ENCODE data around the gene NDOR1. TPM values are rescaled to one million over a fixed set of nuclear protein-coding genes. Genes with fewer than 3 reads are reported as not detected.

NDOR1 gene
- total RNA-seq, 1 experiment from 2014 or later, result 14.3 TPM

GRCh38 chr9:137167747-137168572 is 37.5 kb upstream of the NDOR1 start:
- DNase-seq (ENCODE audit: low read depth), result peak; percentile 43

- DNase-seq (ENCODE audit: low read depth), result no peak
These were observed 37.0 kb upstream of the NDOR1 start for GRCh38 chr9:137168573-137168903.

DNA sequence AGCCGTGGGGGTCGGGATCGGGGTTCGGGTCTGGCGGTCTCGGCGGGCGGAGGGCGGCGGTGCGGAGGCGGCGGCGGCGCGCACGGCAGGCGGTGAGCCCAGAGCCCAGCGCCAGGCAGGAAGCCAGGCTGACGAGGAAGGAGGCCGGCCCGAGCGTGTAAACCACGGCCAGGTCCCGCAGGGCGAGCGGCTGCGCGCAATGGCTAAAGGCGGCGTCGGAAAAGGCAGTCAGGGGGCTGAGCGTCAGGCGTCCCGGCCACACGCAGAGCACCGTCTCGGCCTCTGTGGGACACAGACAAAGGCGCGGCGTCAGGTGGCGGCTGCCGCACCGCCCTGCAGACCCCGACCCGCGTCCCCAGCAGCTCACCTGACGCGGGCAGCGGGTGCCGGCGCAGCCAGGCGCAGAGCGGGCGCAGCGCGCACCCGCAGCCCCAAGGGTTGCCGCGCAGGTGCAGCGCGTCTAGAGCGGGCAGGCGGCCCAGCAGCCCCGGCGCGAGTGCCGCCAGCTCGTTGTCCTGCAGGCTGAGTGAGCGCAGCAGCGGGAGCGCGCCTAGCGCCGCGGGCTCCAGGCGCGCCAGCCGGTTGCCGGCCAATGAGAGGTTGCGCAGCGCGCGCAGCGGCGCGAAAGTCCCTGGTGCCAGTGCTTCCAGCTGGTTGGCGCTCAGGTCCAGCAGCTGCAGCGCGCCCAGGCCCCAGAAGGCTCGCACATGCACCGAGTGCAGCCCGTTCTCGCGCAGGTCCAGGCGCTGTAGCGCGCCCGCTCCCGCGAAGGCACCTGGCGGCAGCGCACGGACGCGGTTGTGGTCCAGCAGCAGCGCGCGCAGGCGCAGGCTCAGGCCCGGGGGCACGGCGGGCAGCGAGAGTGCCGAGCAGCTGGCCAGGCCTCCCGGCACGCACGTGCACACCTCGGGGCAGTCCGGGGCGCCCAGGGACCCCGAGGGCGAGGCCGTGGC is 36.3 kb upstream of the NDOR1 start:
- DNase-seq (ENCODE audit: low read depth), result peak; percentile 83

DNA sequence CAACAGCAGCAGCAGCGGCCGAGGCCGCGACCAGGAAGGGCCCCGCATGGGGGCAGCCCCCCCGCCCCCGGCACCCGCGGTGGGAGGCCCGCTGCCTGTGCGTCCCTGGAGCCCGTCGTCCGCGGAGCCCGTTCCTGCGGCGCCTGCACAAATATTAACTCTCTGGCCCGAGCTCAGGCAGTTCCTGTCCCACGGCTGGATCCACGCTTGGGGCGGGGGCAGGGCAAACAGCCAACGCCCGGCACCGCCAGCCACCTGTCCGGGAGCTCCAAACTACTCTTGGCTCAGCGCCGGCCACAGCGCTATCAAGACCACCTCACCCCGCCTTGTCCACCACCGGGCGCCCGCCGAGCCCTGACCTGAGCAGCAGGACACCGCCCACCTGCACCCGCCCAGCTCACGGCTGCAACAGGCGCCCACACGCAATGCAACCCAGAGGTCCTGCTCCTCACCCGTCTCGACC is 35.6 kb upstream of the NDOR1 start, which contains the start of gene LRRC26:
Gene LRRC26, minus strand, starts transcription at position 156 of the 463 bp plus-strand sequence. Its CDS starts 108 bp downstream, at position 48.
- no peak for DNase-seq (ENCODE audit: low read depth)

- DNase-seq (ENCODE audit: low read depth), result no peak
These were observed 34.9 kb upstream of the NDOR1 start for GRCh38 chr9:137170486-137171148.

GRCh38 chr9:137171149-137171900 is 34.2 kb upstream of the NDOR1 start:
- DNase-seq (ENCODE audit: low read depth), result no peak

DNA sequence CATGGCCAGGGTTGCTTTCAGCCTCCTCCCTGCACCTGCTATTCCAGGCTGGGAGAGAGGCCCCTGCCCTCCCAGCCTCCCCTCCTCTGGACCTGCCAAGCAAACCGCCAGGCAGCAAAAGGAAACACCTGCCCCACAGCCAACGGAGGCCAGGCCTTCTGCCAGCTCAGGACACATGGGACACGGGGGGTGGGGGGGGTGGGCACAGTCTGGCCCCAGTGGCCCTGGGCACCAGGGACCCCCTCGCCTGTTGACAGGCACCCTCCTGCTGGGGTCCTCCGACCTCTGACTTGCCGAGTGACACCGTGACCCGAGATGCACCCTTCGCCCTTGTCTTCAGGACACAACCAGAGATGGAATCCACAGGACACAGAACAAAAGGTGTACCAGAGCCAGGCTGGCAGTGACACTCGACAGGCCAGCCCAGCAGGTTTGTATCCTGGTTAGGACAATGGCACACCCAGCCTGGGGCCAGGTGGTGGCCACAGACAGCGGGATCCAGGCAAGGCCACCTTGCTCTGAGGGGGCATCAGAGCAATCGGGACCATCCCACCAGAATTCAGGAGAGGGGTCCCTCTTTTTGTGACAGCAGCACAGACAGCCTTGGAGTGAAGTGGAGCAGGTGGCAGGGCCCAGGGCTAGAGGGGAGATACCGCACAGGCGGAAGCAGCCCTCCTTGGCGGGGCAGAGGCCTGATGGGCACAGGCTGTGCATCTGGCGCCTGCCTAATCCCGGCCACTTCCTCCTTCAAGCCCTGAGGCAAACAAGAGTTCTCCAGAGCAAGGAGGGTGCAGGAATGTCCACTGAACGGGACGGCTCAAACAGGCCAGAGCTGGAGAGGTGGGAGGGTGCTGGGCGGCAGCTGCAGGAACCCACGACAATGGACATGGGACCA is 32.4 kb upstream of the NDOR1 start:
- DNase-seq (ENCODE audit: low read depth), result no peak

DNA sequence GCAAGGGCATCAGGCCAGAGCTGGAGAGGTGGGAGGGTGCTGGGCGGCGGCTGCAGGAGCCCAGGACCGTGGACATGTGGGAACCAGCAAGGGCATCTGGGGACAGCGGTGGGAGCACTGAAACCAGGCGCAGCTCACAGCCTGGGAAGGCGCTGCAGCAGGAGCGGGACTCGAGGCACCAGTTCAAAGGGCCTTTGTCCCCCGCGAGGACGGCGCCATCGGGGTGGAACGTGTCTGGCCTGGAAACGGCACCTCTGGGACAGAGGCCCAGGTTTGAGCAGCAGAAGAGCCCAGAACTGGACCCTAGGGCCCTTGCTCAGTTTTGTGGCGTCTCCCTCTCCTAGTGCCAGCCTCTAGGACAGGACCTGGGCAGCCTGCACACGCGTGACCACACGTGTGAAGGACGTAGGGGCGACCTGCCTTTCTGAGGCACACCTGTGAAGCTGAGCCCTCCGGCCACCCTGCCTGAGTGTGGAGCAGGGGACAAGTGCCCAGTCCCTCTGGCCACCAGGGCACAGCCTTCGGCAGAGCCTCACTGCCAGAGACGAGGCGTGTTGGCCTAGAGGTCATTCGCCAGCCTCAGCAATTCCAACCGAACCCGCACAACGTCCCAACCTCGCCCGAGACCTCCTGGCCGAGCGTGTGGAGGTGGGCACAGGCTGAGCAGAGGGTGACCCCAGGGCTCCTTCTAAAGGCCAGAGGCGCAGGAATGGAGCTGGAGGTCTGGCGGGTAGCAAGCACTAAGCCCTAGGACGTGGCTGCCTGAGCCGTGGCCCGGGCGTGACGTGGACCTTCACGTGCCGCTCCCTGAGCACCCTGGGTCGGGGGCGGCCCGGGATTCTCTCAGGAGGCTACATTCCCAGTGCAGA is 31.5 kb upstream of the NDOR1 start:
- no peak for DNase-seq (ENCODE audit: low read depth)

DNA sequence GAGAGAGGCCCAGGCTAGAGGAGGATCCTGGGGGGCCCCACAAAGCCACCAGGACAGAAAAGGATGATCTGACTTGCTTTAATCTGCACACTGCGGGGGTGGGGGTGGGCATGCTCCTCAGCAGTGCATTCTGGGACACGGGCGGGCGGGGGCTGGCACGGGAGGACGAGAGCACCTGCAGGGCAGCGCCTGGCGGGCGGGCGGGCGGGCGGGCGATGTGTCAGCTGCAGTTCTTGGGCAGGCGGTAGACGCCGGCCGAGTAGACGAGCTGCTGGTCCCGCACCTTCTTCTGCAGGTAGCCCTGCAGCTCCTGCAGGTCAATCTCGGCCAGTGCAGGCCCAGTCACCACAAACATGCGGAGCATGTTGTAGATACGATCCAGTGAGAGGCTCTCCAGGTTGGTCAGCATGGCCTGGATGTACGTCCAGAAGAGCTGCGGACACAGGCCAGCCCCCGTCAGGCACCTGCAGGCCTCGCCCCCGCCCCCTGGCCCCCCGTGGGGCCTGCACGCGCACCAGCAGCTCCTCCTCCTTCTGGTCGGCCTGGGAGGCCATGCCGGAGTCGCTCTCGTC is 30.7 kb upstream of the NDOR1 start:
- DNase-seq (ENCODE audit: low read depth), result peak; percentile 41

GRCh38 chr9:137175345-137175961 is 30.0 kb upstream of the NDOR1 start:
- DNase-seq (ENCODE audit: low read depth), result no peak

- peak; percentile 66 for DNase-seq (ENCODE audit: low read depth)
These were observed 29.0 kb upstream of the NDOR1 start for GRCh38 chr9:137176302-137177182.

DNA sequence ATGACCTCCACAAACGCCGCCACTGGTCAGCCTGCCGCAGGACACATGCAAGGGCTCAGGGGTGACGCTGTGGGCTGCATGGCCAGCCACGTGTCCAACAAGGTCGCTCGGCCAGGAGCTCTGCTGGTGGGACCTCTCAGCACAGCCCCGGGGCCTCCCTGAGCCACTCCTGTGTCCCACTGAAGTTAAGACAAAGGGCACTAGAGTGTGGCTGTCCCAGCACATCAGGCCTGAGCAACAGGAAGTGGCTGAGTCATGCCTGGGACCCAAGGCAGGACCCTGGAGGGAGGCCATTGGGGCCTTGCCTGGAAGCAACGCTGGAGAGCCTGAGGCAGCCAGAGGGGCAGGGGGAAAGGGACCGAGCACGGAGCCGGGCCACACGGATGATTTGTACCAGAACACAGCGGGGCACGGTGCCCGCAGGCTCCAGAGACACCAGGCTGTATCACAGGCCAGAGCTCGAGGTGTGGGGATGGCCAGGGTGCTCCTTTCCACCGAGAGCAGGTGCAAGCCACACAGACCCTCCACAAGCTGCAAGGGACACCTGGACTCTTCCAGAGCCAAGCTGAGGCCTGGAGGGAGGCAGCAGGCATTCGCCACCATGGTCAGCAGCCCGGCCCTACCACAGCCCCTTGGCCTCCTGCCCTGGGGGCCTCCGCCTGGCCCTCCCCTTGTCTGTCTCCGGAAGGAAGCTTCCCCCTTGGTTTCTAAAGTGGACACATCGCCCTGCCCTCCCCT is 27.1 kb upstream of the NDOR1 start:
- peak; percentile 69 for DNase-seq (ENCODE audit: low read depth)

GRCh38 chr9:137178939-137179630 is 26.4 kb upstream of the NDOR1 start:
- no peak for DNase-seq (ENCODE audit: low read depth)

- DNase-seq (ENCODE audit: low read depth), result no peak
These were observed 25.7 kb upstream of the NDOR1 start for GRCh38 chr9:137179761-137180160.

- DNase-seq (ENCODE audit: low read depth), result no peak
These were observed 25.0 kb upstream of the NDOR1 start for GRCh38 chr9:137180491-137180890.

DNA sequence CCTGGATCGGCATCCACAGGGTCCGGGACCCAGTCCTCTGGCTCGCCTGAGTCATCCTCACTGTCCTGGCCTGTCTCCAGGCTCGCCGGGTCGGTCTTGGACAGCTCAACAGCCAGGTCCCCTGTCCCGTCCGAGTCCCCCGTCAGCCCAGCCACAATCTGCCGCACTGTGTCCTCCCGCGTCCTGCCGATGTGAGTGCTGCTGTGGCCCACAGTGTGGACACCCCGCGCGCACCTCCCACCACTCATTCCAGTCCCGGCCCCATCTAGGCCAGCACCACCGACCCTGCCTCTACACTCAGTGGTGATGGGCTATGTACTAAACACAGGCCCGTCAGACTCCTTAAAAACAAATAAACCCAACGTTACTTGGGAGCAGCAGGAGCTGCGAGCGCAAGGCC is 23.8 kb upstream of the NDOR1 start:
- DNase-seq (ENCODE audit: low read depth), result no peak
